Activated CD8-positive, alpha-beta memory T cell treated with anti-CD3 and anti-CD28 coated beads, Interleukin-2, amount 10 ng/mL, durations not matched to agents 7 days and 5 days (primary cell): ENCODE results near the gene GPX4. TPM values are rescaled to one million over a fixed set of nuclear protein-coding genes. Genes with fewer than 3 reads are reported as not detected.

Experiments
- ATAC-seq: fragments of 150-1000 bp; cut with Tn5 transposase; one replicate; pipeline ENCODE4 v1.10.0; 2021; ENCODE audit warnings: moderate library complexity
- CTCF ChIA-PET: fragments of 350-600 bp; sonication (Branson Sonifier 250); formaldehyde crosslinking; loops from one replicate; lab custom pipeline; 2021; ENCODE audit warnings: antibody characterized with exemption; lab: Charles Lee
- DNase-seq: peaks from one replicate; pipeline ENCODE4 v3.0.0-alpha.2; 2020
- H3K27ac Mint-ChIP-seq: one replicate; pipeline ENCODE4 v1.8.0; 2021; ENCODE audit warnings: mild to moderate bottlenecking, mixed read lengths
- H3K27me3 Mint-ChIP-seq: one replicate; pipeline ENCODE4 v1.8.0; 2021; ENCODE audit warnings: mixed read lengths
- H3K36me3 Mint-ChIP-seq: one replicate; pipeline ENCODE4 v1.8.0; 2021; ENCODE audit warnings: mild to moderate bottlenecking, mixed read lengths
- H3K4me1 Mint-ChIP-seq: one replicate; pipeline ENCODE4 v1.8.0; 2021; ENCODE audit warnings: mixed read lengths
- H3K4me3 Mint-ChIP-seq: one replicate; pipeline ENCODE4 v1.8.0; 2021; ENCODE audit warnings: mild to moderate bottlenecking, moderate library complexity, mixed read lengths
- H3K9me3 Mint-ChIP-seq: one replicate; pipeline ENCODE4 v1.8.0; 2022; ENCODE audit warnings: low read depth, mixed read lengths
- total RNA-seq, 2 experiments: library from RNA; stranded (reverse); gene quantifications; one replicate each; pipeline ENCODE4 v1.2.3, GENCODE V29; 2021

GPX4 gene
- total RNA-seq, 2 experiments from 2014 or later, result 143 to 217 TPM

DNA sequence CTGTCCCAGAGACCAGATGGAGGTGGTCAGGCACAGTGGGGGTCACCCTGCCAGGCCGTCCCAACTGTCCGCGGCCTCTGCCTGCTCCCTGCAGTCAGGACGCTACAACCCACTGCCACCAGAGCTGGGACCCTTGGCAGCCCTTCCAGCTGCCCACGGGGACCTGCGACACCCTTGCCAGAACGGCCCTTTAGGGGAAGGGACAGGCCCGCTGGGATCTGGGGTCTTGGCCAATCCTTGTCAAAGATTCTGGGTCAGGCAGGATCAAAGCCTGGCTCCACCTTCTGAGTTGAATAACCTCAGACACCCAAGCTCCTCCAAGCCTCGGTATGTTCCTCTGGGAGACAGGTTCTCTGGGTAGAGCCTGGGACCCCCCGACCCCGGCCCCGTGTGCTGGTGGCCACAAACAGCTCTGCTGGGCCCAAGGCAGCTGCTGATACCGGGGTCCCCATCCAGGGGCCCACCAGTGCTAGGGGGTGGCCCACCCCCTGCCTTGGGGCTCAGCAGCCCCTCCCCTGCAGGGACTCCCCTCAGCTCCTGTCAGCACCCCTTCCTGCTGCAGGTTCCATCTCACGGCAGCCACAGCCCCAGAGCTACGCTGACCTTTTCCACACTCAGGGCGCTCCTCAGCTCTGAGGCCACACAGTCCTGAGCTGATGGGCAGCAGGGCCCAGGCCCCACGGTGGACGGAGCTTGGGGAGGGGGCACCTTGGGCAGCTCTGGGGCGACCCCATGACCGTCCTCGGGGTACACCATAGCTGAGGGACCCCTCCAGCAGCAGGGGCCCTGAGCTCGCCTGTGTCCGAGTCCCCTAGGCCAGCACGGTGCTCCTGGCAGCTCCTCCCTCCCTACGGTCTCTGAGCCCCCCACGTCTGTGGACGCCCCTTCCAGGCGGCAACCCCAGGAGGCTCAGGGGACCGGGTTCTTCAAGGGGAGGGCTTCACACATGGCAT is 51.8 kb downstream of the GPX4 start:
- H3K4me1 Mint-ChIP-seq, result no peaks in the 10 kb centered on the region
- H3K27ac Mint-ChIP-seq, result no peak overlapping the region
- ATAC-seq (no peak), DNase-seq (no peak)
- peaks cover 5% of the 10 kb centered on the region for H3K36me3 Mint-ChIP-seq
- H3K4me3 Mint-ChIP-seq, result no peak overlapping the region
- H3K27me3 Mint-ChIP-seq, result no peaks in the 10 kb centered on the region
- H3K9me3 Mint-ChIP-seq, result no peaks in the 10 kb centered on the region
- CTCF ChIA-PET, result no interaction called here

Other genes with a start within 250 kb of the GPX4 start
- 1 to 10 TPM in 1 of 2 experiments, under 1 TPM in 1; 0.66 to 1.5 TPM for gene CFD, start 244.3 kb upstream of the GPX4 start, total RNA-seq
- 10 to 100 TPM; 47.7 to 70.6 TPM for gene MED16, start 210.8 kb upstream of the GPX4 start, total RNA-seq
- not detected for gene RNU6-9, start 210.5 kb upstream of the GPX4 start, total RNA-seq
- 10 to 100 TPM; 63.7 to 73.7 TPM for gene R3HDM4, start 190.8 kb upstream of the GPX4 start, total RNA-seq
- 1 to 10 TPM in 1 of 2 experiments, under 1 TPM in 1; 0.66 to 1.1 TPM for gene KISS1R, start 186.7 kb upstream of the GPX4 start, total RNA-seq
- 10 to 100 TPM; 30.6 to 35.9 TPM for gene ARID3A, start 178.0 kb upstream of the GPX4 start, total RNA-seq
- 10 to 100 TPM; 64.5 to 87.9 TPM for gene WDR18, start 119.6 kb upstream of the GPX4 start, total RNA-seq
- gene GRIN3B, start 103.6 kb upstream of the GPX4 start, total RNA-seq, result not detected
- gene TMEM259, start 82.9 kb upstream of the GPX4 start, total RNA-seq, result 100 to 1,000 TPM; 172 to 212 TPM
- not detected for gene RNU6-2, start 82.5 kb upstream of the GPX4 start, total RNA-seq
- 100 to 1,000 TPM; 295 to 296 TPM for gene CNN2, start 77.4 kb upstream of the GPX4 start, total RNA-seq
- gene ABCA7, start 63.9 kb upstream of the GPX4 start, total RNA-seq, result 10 to 100 TPM; 62.7 to 72.9 TPM
- 100 to 1,000 TPM; 361 to 481 TPM for gene ARHGAP45, start 36.8 kb upstream of the GPX4 start, total RNA-seq
- gene POLR2E, start 8.6 kb upstream of the GPX4 start, total RNA-seq, result 100 to 1,000 TPM; 173 to 206 TPM
- 10 to 100 TPM; 50.6 to 74.7 TPM for gene SBNO2, start 70.3 kb downstream of the GPX4 start, total RNA-seq
- gene STK11, start 101.8 kb downstream of the GPX4 start, total RNA-seq, result 10 to 100 TPM; 76.7 to 80.5 TPM
- under 1 TPM; 0.29 to 0.52 TPM for gene CBARP, start 134.0 kb downstream of the GPX4 start, total RNA-seq
- gene ATP5F1D, start 137.8 kb downstream of the GPX4 start, total RNA-seq, result 100 to 1,000 TPM; 190 to 221 TPM
- gene MIDN, start 144.6 kb downstream of the GPX4 start, total RNA-seq, result 10 to 100 TPM; 73.3 to 88.6 TPM
- 100 to 1,000 TPM; 189 to 210 TPM for gene CIRBP, start 165.3 kb downstream of the GPX4 start, total RNA-seq
- 10 to 100 TPM; 54.7 to 60.3 TPM for gene FAM174C, start 171.5 kb downstream of the GPX4 start, total RNA-seq
- not detected for gene EFNA2, start 181.9 kb downstream of the GPX4 start, total RNA-seq